Nephron (organoid): Measurements from ENCODE around the gene MAP4.
"Not testable (repeated sequence)": the region's sequence is repeated elsewhere in the genome, so short reads cannot be mapped to it uniquely, and the experiment has no call there.

Experiments used
- H3K27ac Mint-ChIP-seq, 3 experiments: 2 replicates each; pipeline ENCODE4 v1.8.0; 2020; ENCODE audit warnings: mixed read lengths in 3 of 3, mild to moderate bottlenecking in 2 of 3, moderate library complexity in 1 of 3
- H3K27me3 Mint-ChIP-seq: 2 replicates; pipeline ENCODE4 v1.8.0; 2021; ENCODE audit warnings: low read depth, mild to moderate bottlenecking, moderate library complexity, mixed read lengths
- H3K36me3 Mint-ChIP-seq: 2 replicates; pipeline ENCODE4 v1.8.0; 2020; ENCODE audit warnings: low read depth, mixed read lengths
- H3K4me1 Mint-ChIP-seq: 2 replicates; pipeline ENCODE4 v1.8.0; 2020; ENCODE audit warnings: mixed read lengths
- H3K4me3 Mint-ChIP-seq, 3 experiments: 2 replicates each; pipeline ENCODE4 v1.8.0; 2020; ENCODE audit warnings: mild to moderate bottlenecking in 3 of 3, mixed read lengths in 3 of 3, moderate library complexity in 2 of 3
- H3K9me3 Mint-ChIP-seq: 2 replicates; pipeline ENCODE4 v1.8.0; 2020; ENCODE audit warnings: mixed read lengths
- TF ChIP-seq, protein P1 (sequence below), 3 experiments: fragments of 200-600 bp; sonication (generic); IDR thresholded peaks; one replicate each; pipeline ENCODE4 v1.5.0; 2021; ENCODE audit warnings: antibody characterized with exemption in 3 of 3; ENCODE audit not compliant: unreplicated experiment in 3 of 3

Gene MAP4, protein sequence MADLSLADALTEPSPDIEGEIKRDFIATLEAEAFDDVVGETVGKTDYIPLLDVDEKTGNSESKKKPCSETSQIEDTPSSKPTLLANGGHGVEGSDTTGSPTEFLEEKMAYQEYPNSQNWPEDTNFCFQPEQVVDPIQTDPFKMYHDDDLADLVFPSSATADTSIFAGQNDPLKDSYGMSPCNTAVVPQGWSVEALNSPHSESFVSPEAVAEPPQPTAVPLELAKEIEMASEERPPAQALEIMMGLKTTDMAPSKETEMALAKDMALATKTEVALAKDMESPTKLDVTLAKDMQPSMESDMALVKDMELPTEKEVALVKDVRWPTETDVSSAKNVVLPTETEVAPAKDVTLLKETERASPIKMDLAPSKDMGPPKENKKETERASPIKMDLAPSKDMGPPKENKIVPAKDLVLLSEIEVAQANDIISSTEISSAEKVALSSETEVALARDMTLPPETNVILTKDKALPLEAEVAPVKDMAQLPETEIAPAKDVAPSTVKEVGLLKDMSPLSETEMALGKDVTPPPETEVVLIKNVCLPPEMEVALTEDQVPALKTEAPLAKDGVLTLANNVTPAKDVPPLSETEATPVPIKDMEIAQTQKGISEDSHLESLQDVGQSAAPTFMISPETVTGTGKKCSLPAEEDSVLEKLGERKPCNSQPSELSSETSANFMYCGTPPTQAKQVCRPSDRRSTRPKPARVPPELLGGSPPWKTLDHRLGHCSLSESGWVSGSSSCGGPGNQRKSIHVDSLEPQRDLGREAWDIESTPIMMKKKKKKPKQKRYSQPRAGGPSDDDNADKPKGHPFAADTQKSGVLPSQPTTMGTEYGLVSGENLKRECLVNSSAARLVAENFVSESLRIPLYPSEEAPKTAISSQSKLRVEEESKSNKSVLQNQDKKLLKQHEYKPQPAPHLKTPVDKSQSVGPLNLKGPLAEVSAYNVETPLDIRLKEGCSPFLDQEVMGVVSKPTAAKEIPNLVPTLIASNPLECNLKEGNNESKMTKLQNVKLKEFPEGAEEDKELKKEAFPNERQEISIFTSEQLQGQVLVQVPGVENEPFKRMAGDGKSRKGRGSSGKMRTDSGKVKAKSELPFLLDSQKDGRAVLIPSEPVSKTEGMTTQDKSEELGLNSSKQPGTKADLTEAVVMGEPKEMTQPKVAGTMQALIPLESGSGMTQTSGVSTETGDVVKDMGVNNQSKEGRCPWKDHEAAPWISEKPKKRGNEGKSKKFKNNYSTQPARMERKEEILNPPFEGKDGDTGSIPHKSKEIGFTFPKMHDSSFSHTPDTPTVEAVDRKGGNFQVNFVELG (N-terminal part only)

DNA sequence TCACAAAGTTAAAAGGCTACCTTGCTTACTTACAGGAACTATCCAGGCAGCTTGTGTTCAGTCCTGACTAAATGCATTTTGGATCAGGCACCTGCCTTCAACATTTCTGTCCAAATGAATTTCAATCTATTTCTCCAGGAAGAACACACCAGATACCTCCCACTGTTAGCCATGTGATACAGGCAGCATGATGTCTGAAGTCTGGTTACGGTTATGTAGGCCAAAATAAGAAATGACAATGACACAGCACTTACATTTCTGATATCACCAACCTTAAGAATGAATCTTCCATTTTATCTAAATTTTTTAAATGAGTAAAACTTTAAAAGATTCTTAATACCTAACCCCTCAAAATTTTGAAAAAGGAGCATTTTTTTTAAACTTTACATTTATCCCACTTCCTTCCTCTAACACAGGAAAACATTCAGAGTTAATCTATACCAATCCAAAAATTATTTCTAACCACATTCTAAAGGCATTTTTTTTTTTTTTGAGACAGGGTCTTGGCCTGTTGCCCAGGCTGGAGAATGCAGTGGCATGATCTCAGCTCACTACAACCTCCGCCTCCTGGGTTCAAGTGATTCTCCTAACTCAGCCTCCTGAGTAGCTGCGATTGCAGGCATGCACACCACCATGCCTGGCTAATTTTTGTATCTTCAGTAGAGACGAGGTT is at the start of gene MAP4:
Gene MAP4, minus strand, starts transcription at position 116 of the 673 bp plus-strand sequence. CDS start 17,556 bp downstream, outside the sequence.
- H3K4me3 Mint-ChIP-seq = peak within 1 kb of the TSS; percentile 33 to 61 (median 47)
- H3K9me3 Mint-ChIP-seq = no peaks in the 10 kb centered on the region
- TF ChIP-seq, protein P1, sequence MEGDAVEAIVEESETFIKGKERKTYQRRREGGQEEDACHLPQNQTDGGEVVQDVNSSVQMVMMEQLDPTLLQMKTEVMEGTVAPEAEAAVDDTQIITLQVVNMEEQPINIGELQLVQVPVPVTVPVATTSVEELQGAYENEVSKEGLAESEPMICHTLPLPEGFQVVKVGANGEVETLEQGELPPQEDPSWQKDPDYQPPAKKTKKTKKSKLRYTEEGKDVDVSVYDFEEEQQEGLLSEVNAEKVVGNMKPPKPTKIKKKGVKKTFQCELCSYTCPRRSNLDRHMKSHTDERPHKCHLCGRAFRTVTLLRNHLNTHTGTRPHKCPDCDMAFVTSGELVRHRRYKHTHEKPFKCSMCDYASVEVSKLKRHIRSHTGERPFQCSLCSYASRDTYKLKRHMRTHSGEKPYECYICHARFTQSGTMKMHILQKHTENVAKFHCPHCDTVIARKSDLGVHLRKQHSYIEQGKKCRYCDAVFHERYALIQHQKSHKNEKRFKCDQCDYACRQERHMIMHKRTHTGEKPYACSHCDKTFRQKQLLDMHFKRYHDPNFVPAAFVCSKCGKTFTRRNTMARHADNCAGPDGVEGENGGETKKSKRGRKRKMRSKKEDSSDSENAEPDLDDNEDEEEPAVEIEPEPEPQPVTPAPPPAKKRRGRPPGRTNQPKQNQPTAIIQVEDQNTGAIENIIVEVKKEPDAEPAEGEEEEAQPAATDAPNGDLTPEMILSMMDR (IDR thresholded peaks at IDR 0.05; ENCODE audit: unreplicated experiment in 3 of 3) = no peak
- H3K36me3 Mint-ChIP-seq = peaks cover 4% of the 10 kb centered on the region
- peaks cover 74% of the 10 kb centered on the region for H3K4me1 Mint-ChIP-seq
- H3K27ac Mint-ChIP-seq = peak within 1 kb of the TSS; percentile 95 to 97 (median 97)
- H3K27me3 Mint-ChIP-seq = no peaks in the 10 kb centered on the region

DNA sequence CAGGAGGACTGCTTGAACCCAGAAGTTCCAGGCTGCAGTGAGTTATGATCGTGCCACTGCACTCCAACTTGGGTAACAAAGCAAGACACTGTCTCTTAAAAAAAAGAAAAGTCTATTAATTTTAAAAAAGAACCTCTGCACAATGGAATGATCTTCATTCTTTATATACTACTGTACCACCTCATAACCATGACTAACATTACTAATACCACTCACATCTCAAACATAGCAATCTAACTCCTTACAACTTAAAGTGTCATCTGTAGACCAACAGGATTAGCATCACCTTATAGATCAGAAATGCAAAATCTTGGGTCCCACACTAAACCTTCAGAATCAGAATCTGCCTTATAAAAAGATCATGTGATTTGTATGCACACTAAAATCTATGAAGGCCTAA is 48.8 kb upstream of the MAP4 start:
- peaks cover 26% of the 10 kb centered on the region for H3K4me1 Mint-ChIP-seq
- no peaks in the 10 kb centered on the region for H3K27me3 Mint-ChIP-seq
- TF ChIP-seq, protein P1 (IDR thresholded peaks at IDR 0.05; ENCODE audit: unreplicated experiment in 3 of 3) = no peak
- peaks cover 18% of the 10 kb centered on the region for H3K36me3 Mint-ChIP-seq
- peak overlapping the region in 1 of 3 experiments; percentile 41 for H3K27ac Mint-ChIP-seq
- no peak overlapping the region for H3K4me3 Mint-ChIP-seq
- H3K9me3 Mint-ChIP-seq = peaks cover 7% of the 10 kb centered on the region

DNA sequence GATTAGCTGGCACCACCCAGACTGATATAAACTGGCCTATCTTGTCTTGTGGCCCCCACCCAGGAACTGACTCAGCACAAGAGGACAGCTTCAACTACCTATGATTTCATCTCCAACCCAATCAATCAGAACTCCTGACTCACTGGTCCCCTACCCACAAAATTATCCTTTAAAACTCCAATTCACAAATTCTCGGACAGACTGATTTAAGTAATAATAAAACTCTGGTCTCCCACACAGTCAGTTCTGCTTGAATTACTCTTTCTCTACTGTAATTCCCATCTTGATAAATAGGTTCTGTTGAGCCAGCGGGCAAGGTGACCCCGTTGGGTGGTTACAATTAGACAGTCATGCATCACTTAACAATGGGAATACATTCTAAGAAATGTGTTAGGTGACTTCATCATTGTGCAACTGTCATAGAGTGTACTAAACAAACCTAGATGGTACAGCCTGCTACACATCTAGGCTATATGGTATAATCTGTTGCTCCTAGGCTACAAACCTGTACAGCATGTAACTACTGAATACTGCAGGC is 48.1 kb upstream of the MAP4 start:
- H3K27me3 Mint-ChIP-seq = no peaks in the 10 kb centered on the region
- no peak overlapping the region for H3K4me3 Mint-ChIP-seq
- peaks cover 25% of the 10 kb centered on the region for H3K36me3 Mint-ChIP-seq
- H3K4me1 Mint-ChIP-seq = peaks cover 20% of the 10 kb centered on the region
- peak overlapping the region; percentile 23 to 61 (median 39) for H3K27ac Mint-ChIP-seq
- H3K9me3 Mint-ChIP-seq = peaks cover 9% of the 10 kb centered on the region
- TF ChIP-seq, protein P1 (IDR thresholded peaks at IDR 0.05; ENCODE audit: unreplicated experiment in 3 of 3) = no peak

DNA sequence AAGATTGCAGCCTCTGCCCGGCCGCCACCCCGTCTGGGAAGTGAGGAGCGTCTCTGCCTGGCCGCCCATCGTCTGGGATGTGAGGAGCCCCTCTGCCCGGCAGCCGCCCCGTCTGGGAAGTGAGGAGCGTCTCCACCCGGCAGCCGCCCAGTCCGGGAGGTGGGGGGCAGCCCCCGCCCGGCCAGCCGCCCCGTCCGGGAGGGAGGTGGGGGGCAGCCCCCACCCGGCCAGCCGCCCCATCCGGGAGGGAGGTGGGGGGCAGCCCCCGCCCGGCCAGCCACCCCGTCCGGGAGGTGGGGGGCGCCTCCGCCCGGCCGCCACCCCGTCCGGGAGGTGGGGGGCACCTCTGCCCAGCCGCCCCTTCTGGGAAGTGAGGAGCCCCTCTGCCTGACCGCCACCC is 45.4 kb upstream of the MAP4 start:
- Mint-ChIP-seq H3K36me3 (peaks cover 36% of the 10 kb centered on the region), H3K4me1 (peaks cover 14% of the 10 kb centered on the region), H3K9me3 (peaks cover 12% of the 10 kb centered on the region)
- H3K4me3 Mint-ChIP-seq, H3K27ac Mint-ChIP-seq, H3K27me3 Mint-ChIP-seq: not testable (repeated sequence)

DNA sequence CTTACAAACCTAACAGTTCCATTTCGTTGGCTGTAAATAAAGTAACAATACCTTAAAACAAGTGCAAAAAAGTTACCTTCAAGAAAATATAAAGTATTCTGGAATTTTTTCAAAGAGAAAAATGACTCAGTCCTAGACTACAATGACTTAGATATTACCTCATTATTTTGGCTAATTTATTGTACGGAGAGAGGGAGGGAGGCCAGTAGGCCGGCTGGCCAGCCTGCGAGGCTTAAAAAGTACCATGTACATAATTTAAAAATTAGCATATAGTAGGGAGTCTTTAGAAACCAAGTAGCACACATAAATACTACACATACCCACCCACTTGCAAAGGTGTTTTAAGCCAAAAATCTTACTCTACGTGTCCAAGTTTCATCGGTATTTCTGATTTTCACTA is 41.9 kb upstream of the MAP4 start:
- TF ChIP-seq, protein P1 (IDR thresholded peaks at IDR 0.05; ENCODE audit: unreplicated experiment in 3 of 3) = no peak
- Mint-ChIP-seq H3K27me3 (no peaks in the 10 kb centered on the region), H3K4me3 (no peak overlapping the region), H3K36me3 (peaks cover 34% of the 10 kb centered on the region), H3K4me1 (peaks cover 1% of the 10 kb centered on the region), H3K27ac (no peak overlapping the region), H3K9me3 (peaks cover 14% of the 10 kb centered on the region)
